A549 (cell line): ENCODE measurements around the gene ZNF316. TPM values are rescaled to one million over a fixed set of nuclear protein-coding genes. Genes with fewer than 3 reads are reported as not detected.

Experiments used
- ATAC-seq, 2 experiments: fragments of 200-7000 bp in 1 of 2; fragments of >200 bp in 1 of 2; cut with Nextera tagmentation in 1 of 2; cut with Tn5 transposase in 1 of 2; 3 replicates each; pipeline versions ENCODE4 v1.8.0 to v1.9.1; 2018 to 2020; ENCODE audit warnings: mild to moderate bottlenecking in 1 of 2, moderate library complexity in 1 of 2
- CTCF ChIA-PET: fragments of 300-600 bp; sonication (Branson Sonifier 250); formaldehyde crosslinking; extraction: SDS; loops from one replicate; lab custom pipeline; 2021; ENCODE audit warnings: antibody characterized with exemption, inconsistent platforms; lab: Yijun Ruan, JAX
- POLR2A ChIA-PET: fragments of 350-600 bp; formaldehyde crosslinking; extraction: SDS; loops from one replicate; lab custom pipeline; 2021; ENCODE audit warnings: antibody characterized with exemption, inconsistent platforms; lab: Yijun Ruan, JAX
- DNase-seq, 2 experiments: peaks; one replicate each; pipeline versions ENCODE4 v3.0.0 to v3.0.0-alpha.2; 2011 to 2016; ENCODE audit warnings: low read depth in 1 of 2, low spot score in 1 of 2
- FAIRE-seq: peaks from 2 replicates; lab custom pipeline; 2011; peaks lifted over from hg19 to GRCh38; lab: Jason Lieb, UNC
- H3K27ac ChIP-seq, 2 experiments: fragments of >200 bp; sonication (Bioruptor Twin); formaldehyde crosslinking; 3 replicates each; pipeline ENCODE4 v1.5.1; 2016 to 2017
- H3K4me1 ChIP-seq: fragments of >200 bp; sonication (Bioruptor Twin); formaldehyde crosslinking; 3 replicates; pipeline ENCODE4 v1.6.1; 2016
- H3K4me2 ChIP-seq: fragments of >200 bp; sonication (Bioruptor Twin); formaldehyde crosslinking; 3 replicates; pipeline ENCODE4 v1.6.1; 2016
- H3K4me3 ChIP-seq: fragments of >200 bp; sonication (Bioruptor Twin); formaldehyde crosslinking; 3 replicates; pipeline ENCODE4 v1.5.1; 2016
- H3K9me3 ChIP-seq: fragments of >200 bp; sonication (Bioruptor Twin); formaldehyde crosslinking; 3 replicates; pipeline ENCODE4 v1.6.1; 2016
- ATOH8 ChIP-seq: fragments of 250-450 bp; sonication (Bioruptor Pico); IDR thresholded peaks from 2 replicates; pipeline ENCODE4 v1.5.0; 2020; ENCODE audit warnings: low read depth, mild to moderate bottlenecking, moderate library complexity
- BCL3 ChIP-seq: fragments of >200 bp; sonication (Bioruptor Twin); formaldehyde crosslinking; IDR thresholded peaks from 3 replicates; pipeline ENCODE4 v1.6.1; 2016
- BHLHE40 ChIP-seq: IDR thresholded peaks from 2 replicates; pipeline ENCODE4 v1.6.1; 2012; ENCODE audit warnings: low read depth, low read length, inconsistent platforms
- CHD2 ChIP-seq: fragments of 150-350 bp; IDR thresholded peaks from 2 replicates; pipeline ENCODE4 v1.6.1; 2014; ENCODE audit warnings: low read length; ENCODE audit not compliant: partially characterized antibody
- CHD4 ChIP-seq: fragments of 200-600 bp; sonication (generic); IDR thresholded peaks from 2 replicates; pipeline ENCODE4 v1.6.1; 2016; ENCODE audit warnings: antibody characterized with exemption, mild to moderate bottlenecking, borderline replicate concordance
- E2F6 ChIP-seq: IDR thresholded peaks from 2 replicates; pipeline ENCODE4 v1.6.1; 2012; ENCODE audit warnings: low read depth, borderline replicate concordance
- EHF ChIP-seq: fragments of 250-450 bp; sonication (Bioruptor Pico); IDR thresholded peaks from 2 replicates; pipeline ENCODE4 v1.5.0; 2020; ENCODE audit warnings: mild to moderate bottlenecking
- EHMT2 ChIP-seq: fragments of 200-600 bp; sonication (generic); IDR thresholded peaks from 2 replicates; pipeline ENCODE4 v1.6.1; 2016; ENCODE audit warnings: antibody characterized with exemption, low read depth, mild to moderate bottlenecking, moderate library complexity
- FOSL2 ChIP-seq, 2 experiments: fragments of 450-650 bp in 1 of 2; fragments of >200 bp in 1 of 2; sonication (Bioruptor Twin) in 1 of 2; formaldehyde crosslinking; IDR thresholded peaks; 2 replicates each; pipeline versions ENCODE4 v1.5.0 to v1.6.1; 2016 to 2020; ENCODE audit warnings: mild to moderate bottlenecking in 1 of 2, moderate library complexity in 1 of 2
- GATA3 ChIP-seq: IDR thresholded peaks from 2 replicates; pipeline ENCODE4 v1.6.1; 2012; ENCODE audit warnings: borderline replicate concordance
- HOXA7 ChIP-seq: fragments of 250-450 bp; sonication (Bioruptor Pico); IDR thresholded peaks from 2 replicates; pipeline ENCODE4 v1.5.0; 2020; ENCODE audit warnings: mild to moderate bottlenecking, moderate library complexity
- HOXB5 ChIP-seq: fragments of 250-450 bp; sonication (Bioruptor Pico); IDR thresholded peaks from 2 replicates; pipeline ENCODE4 v1.5.0; 2020; ENCODE audit warnings: mild to moderate bottlenecking, moderate library complexity
- KDM5A ChIP-seq: fragments of 200-600 bp; sonication (generic); IDR thresholded peaks from 2 replicates; pipeline ENCODE4 v1.6.1; 2016; ENCODE audit warnings: antibody characterized with exemption, mild to moderate bottlenecking
- NPAS2 ChIP-seq: fragments of 250-450 bp; sonication (Bioruptor Pico); IDR thresholded peaks from 2 replicates; pipeline ENCODE4 v1.8.0; 2022; ENCODE audit warnings: mild to moderate bottlenecking, moderate library complexity, borderline replicate concordance
- PBX3 ChIP-seq: IDR thresholded peaks from 2 replicates; pipeline ENCODE4 v1.6.1; 2012
- RAD21 ChIP-seq, 2 experiments: fragments of >200 bp in 1 of 2; sonication (Bioruptor Twin) in 1 of 2; formaldehyde crosslinking in 1 of 2; IDR thresholded peaks in 1 of 2; conservative IDR thresholded peaks in 1 of 2; 2 replicates in 1 of 2; 3 replicates in 1 of 2; pipeline ENCODE4 v1.6.1; 2012 to 2018; ENCODE audit warnings: inconsistent platforms in 1 of 2
- RCOR1 ChIP-seq: fragments of 150-350 bp; IDR thresholded peaks from 2 replicates; pipeline ENCODE4 v1.6.1; 2014; ENCODE audit warnings: antibody characterized with exemption, low read length, low read depth
- TFCP2L1 ChIP-seq: fragments of 250-450 bp; sonication (Bioruptor Pico); IDR thresholded peaks from 2 replicates; pipeline ENCODE4 v1.5.0; 2021; ENCODE audit warnings: mild to moderate bottlenecking
- TP53 ChIP-seq: fragments of 250-450 bp; sonication (Bioruptor Pico); IDR thresholded peaks from 2 replicates; pipeline ENCODE4 v1.5.0; 2021; ENCODE audit warnings: mild to moderate bottlenecking, moderate library complexity
- USF2 ChIP-seq: fragments of 450-650 bp; IDR thresholded peaks from 2 replicates; pipeline ENCODE4 v1.6.1; 2014; ENCODE audit warnings: antibody characterized with exemption
- ZFP36 ChIP-seq: fragments of 450-650 bp; IDR thresholded peaks from 2 replicates; pipeline ENCODE4 v1.6.1; 2014; ENCODE audit warnings: borderline replicate concordance; ENCODE audit not compliant: partially characterized antibody
- ZNF302 ChIP-seq: fragments of 250-450 bp; sonication (Bioruptor Pico); IDR thresholded peaks from 2 replicates; pipeline ENCODE4 v1.9.0; 2021; ENCODE audit warnings: inconsistent platforms, mild to moderate bottlenecking, moderate library complexity
- WGBS: methylation state at CpG from one replicate; pipeline ENCODE4 v1.1.6; 2017; ENCODE audit errors: missing lambda C conversion rate; 5-methylcytosine and 5-hydroxymethylcytosine counted together
- polyA plus RNA-seq, 4 experiments: library from polyadenylated mRNA; depleted of rRNA in 3 of 4; stranded (reverse); fragments of >200 nt; fragmentation: RNase III in 1 of 4; extraction: RNeasy Plus Mini Kit Qiagen cat#74134 plus additional on column Dnase treatment in 1 of 4; gene quantifications; 2 replicates in 3 of 4; 3 replicates in 1 of 4; pipeline ENCODE4 v1.2.3, GENCODE V29; 2011 to 2017

ZNF316 gene
- polyA plus RNA-seq, 2 of the 4 experiments (the other 2 are of a cell fraction) = 7.5 to 21.2 TPM

GRCh38 chr7:6654842-6655610, 17.9 kb downstream of the ZNF316 start:
- Histone ChIP-seq H3K9me3 (peaks cover 50% of the 10 kb centered on the region), H3K4me1 (no peaks in the 10 kb centered on the region), H3K27ac (no peak overlapping the region), H3K4me2 (no peak overlapping the region), H3K4me3 (no peak overlapping the region)
- WGBS = 94% methylated on average over 42 of the region's 48 CpGs
- CTCF ChIA-PET = no interaction called here
- no peak for ATAC-seq
- FAIRE-seq = no peak
- no peak for TF ChIP-seq ZNF302 (CRISPR knock-in tag)
- no peak for TF ChIP-seq FOSL2 (IDR thresholded peaks at IDR 0.05)
- TF ChIP-seq FOSL2 (CRISPR knock-in tag; IDR thresholded peaks at IDR 0.05) = no peak
- TF ChIP-seq EHMT2 = no peak
- TF ChIP-seq GATA3 = no peak
- no peak for TF ChIP-seq TP53 (CRISPR knock-in tag)
- no peak for TF ChIP-seq CHD4
- no peak for TF ChIP-seq EHF (CRISPR knock-in tag)
- no peak for TF ChIP-seq HOXA7 (CRISPR knock-in tag)
- TF ChIP-seq E2F6 = no peak
- no peak for TF ChIP-seq TFCP2L1
- POLR2A ChIA-PET = no interaction called here
- DNase-seq = no peak

GRCh38 chr7:6655636-6656385, 18.7 kb downstream of the ZNF316 start:
- WGBS = 90% methylated on average over 14 of the region's 17 CpGs
- FAIRE-seq = no peak
- POLR2A ChIA-PET = no interaction called here

GRCh38 chr7:6656413-6656812, 19.3 kb downstream of the ZNF316 start:
- no peaks in the 10 kb centered on the region for H3K4me1 ChIP-seq
- peaks cover 57% of the 10 kb centered on the region for H3K9me3 ChIP-seq
- no peak overlapping the region for H3K4me3 ChIP-seq
- ATAC-seq (no peak), FAIRE-seq (no peak), DNase-seq (no peak)
- POLR2A ChIA-PET = interaction anchor here (0.7 kb wide), 1 partner anchor 37 kb away, joined by 3 read pairs; no protein-coding TSS in a partner anchor
- CTCF ChIA-PET = no interaction called here
- H3K4me2 ChIP-seq = no peak overlapping the region
- no peak for TF ChIP-seq CHD2
- TF ChIP-seq BCL3 = no peak
- no peak for TF ChIP-seq KDM5A
- no peak for TF ChIP-seq HOXB5 (CRISPR knock-in tag)
- TF ChIP-seq ZNF302 (CRISPR knock-in tag) = no peak
- no peak for TF ChIP-seq HOXA7 (CRISPR knock-in tag)
- no peak for TF ChIP-seq ATOH8 (CRISPR knock-in tag)
- TF ChIP-seq BHLHE40 = no peak
- 97% methylated on average over 9 of the region's 9 CpGs for WGBS
- no peak overlapping the region for H3K27ac ChIP-seq

More at GRCh38 chr7:6655636-6656385, 18.7 kb downstream of the ZNF316 start:
- no peaks in the 10 kb centered on the region for H3K4me1 ChIP-seq
- DNase-seq (no peak), ATAC-seq (no peak)
- no peak overlapping the region for H3K4me2 ChIP-seq
- CTCF ChIA-PET = no interaction called here
- no peak overlapping the region for H3K4me3 ChIP-seq
- H3K9me3 ChIP-seq = peaks cover 55% of the 10 kb centered on the region
- H3K27ac ChIP-seq = no peak overlapping the region
- TF ChIP-seq RAD21 (conservative IDR thresholded peaks at IDR 0.05 in 1 of 2, IDR thresholded peaks at IDR 0.05 in 1 of 2) (no peak), PBX3 (no peak), USF2 (no peak), RCOR1 (no peak), ZFP36 (no peak), CHD4 (no peak), NPAS2 (CRISPR knock-in tag) (no peak)
